Mesendoderm (in vitro differentiated cells): ENCODE data around the gene HAUS3.

Experiments
- DNase-seq: peaks from one replicate; pipeline ENCODE4 v3.0.0; 2013
- H2AK5ac ChIP-seq: 2 replicates; pipeline ENCODE4 v1.6.1; 2013; ENCODE audit warnings: low read length, inconsistent platforms
- H2BK120ac ChIP-seq: 2 replicates; pipeline ENCODE4 v1.6.1; 2013; ENCODE audit warnings: low read depth, mild to moderate bottlenecking, low read length, moderate library complexity, mixed read lengths
- H2BK15ac ChIP-seq: replicated peaks from 2 replicates; pipeline ENCODE4 v1.6.1; 2013; ENCODE audit warnings: low read depth, mild to moderate bottlenecking, moderate library complexity
- H2BK5ac ChIP-seq: 2 replicates; pipeline ENCODE4 v1.6.1; 2013; ENCODE audit warnings: low read length, inconsistent platforms
- H3K18ac ChIP-seq: 2 replicates; pipeline ENCODE4 v1.6.1; 2013; ENCODE audit warnings: mild to moderate bottlenecking, low read length, mixed read lengths
- H3K23ac ChIP-seq: one replicate; pipeline ENCODE4 v1.6.1; 2013; ENCODE audit warnings: low read length
- H3K27ac ChIP-seq: 2 replicates; pipeline ENCODE4 v1.5.1; 2013; ENCODE audit warnings: low read depth, mild to moderate bottlenecking, inconsistent platforms, low read length, moderate library complexity
- H3K27me3 ChIP-seq: 2 replicates; pipeline ENCODE4 v1.6.1; 2013; ENCODE audit warnings: low read length, control low read depth, mild to moderate bottlenecking, inconsistent platforms; ENCODE audit not compliant: insufficient read depth, poor library complexity
- H3K36me3 ChIP-seq: 2 replicates; pipeline ENCODE4 v1.6.1; 2013; ENCODE audit warnings: low read length, inconsistent platforms; ENCODE audit not compliant: control insufficient read depth, insufficient read depth
- H3K4ac ChIP-seq: one replicate; pipeline ENCODE4 v1.6.1; 2013; ENCODE audit warnings: low read depth, mild to moderate bottlenecking, low read length, moderate library complexity
- H3K4me1 ChIP-seq: 2 replicates; pipeline ENCODE4 v1.6.1; 2013; ENCODE audit warnings: low read depth, low read length, inconsistent platforms; ENCODE audit not compliant: control insufficient read depth
- H3K4me2 ChIP-seq: 2 replicates; pipeline ENCODE4 v1.6.1; 2013; ENCODE audit warnings: low read length
- H3K4me3 ChIP-seq: 2 replicates; pipeline ENCODE4 v1.5.1; 2013; ENCODE audit warnings: mild to moderate bottlenecking, low read length
- H3K56ac ChIP-seq: one replicate; pipeline ENCODE4 v1.6.1; 2013; ENCODE audit warnings: low read length
- H3K79me1 ChIP-seq: 2 replicates; pipeline ENCODE4 v1.6.1; 2013; ENCODE audit warnings: low read length, inconsistent platforms
- H3K79me2 ChIP-seq: 2 replicates; pipeline ENCODE4 v1.6.1; 2013; ENCODE audit warnings: mild to moderate bottlenecking, low read length; ENCODE audit not compliant: control insufficient read depth, insufficient read depth
- H3K9ac ChIP-seq: 2 replicates; pipeline ENCODE4 v1.6.1; 2013; ENCODE audit warnings: low read length, inconsistent platforms
- H4K5ac ChIP-seq: one replicate; pipeline ENCODE4 v1.6.1; 2013; ENCODE audit warnings: low read length
- H4K8ac ChIP-seq: one replicate; pipeline ENCODE4 v1.6.1; 2013; ENCODE audit warnings: low read depth, mild to moderate bottlenecking, control low read depth, low read length, moderate library complexity
- WGBS: extraction: QIAGEN DNeasy Blood & Tissue Kit; methylation state at CpG from one replicate; pipeline ENCODE4 v1.1.7; 2013; ENCODE audit warnings: low lambda C conversion rate, missing lambda C conversion rate; ENCODE audit not compliant: insufficient coverage; ENCODE audit errors: extremely low coverage; 5-methylcytosine and 5-hydroxymethylcytosine counted together

The HAUS3 gene

GRCh38 chr4:2288051-2288541 lies 46.2 kb upstream of the HAUS3 start:
- Histone ChIP-seq H2BK15ac (no peak overlapping the region), H3K18ac (no peak overlapping the region), H3K27me3 (no peaks in the 10 kb centered on the region), H3K4ac (no peak overlapping the region), H3K23ac (no peak overlapping the region), H2AK5ac (no peak overlapping the region), H3K4me3 (no peak overlapping the region), H2BK5ac (no peak overlapping the region), H3K79me1 (no peaks in the 10 kb centered on the region), H3K9ac (no peak overlapping the region), H4K8ac (no peak overlapping the region), H3K4me2 (no peak overlapping the region), H2BK120ac (no peak overlapping the region), H3K56ac (no peak overlapping the region), H4K5ac (no peak overlapping the region), H3K27ac (no peak overlapping the region), H3K36me3 (no peaks in the 10 kb centered on the region), H3K79me2 (no peaks in the 10 kb centered on the region), H3K4me1 (no peaks in the 10 kb centered on the region)
- no CpG with 5 or more reads among the region's 10 CpGs for WGBS
- DNase-seq = no peak

GRCh38 chr4:2287594-2287915 lies 45.6 kb upstream of the HAUS3 start:
- Histone ChIP-seq H3K9ac (no peak overlapping the region), H3K4me1 (no peaks in the 10 kb centered on the region), H3K79me2 (no peaks in the 10 kb centered on the region), H2BK15ac (no peak overlapping the region), H3K4ac (no peak overlapping the region), H3K27ac (no peak overlapping the region), H3K36me3 (no peaks in the 10 kb centered on the region), H4K5ac (no peak overlapping the region), H4K8ac (no peak overlapping the region), H2BK120ac (no peak overlapping the region), H3K79me1 (no peaks in the 10 kb centered on the region), H2AK5ac (no peak overlapping the region), H3K18ac (no peak overlapping the region), H3K4me3 (no peak overlapping the region), H3K4me2 (no peak overlapping the region), H3K27me3 (no peaks in the 10 kb centered on the region), H3K23ac (no peak overlapping the region), H3K56ac (no peak overlapping the region), H2BK5ac (no peak overlapping the region)
- DNase-seq = no peak
- no CpG with 5 or more reads among the region's 9 CpGs for WGBS

- Histone ChIP-seq H4K8ac (no peak overlapping the region), H3K79me1 (no peaks in the 10 kb centered on the region), H3K23ac (no peak overlapping the region), H3K4me1 (no peaks in the 10 kb centered on the region), H3K9ac (no peak overlapping the region), H3K4ac (no peak overlapping the region), H3K27ac (no peak overlapping the region), H2AK5ac (no peak overlapping the region), H3K4me2 (no peak overlapping the region), H2BK120ac (no peak overlapping the region), H3K36me3 (no peaks in the 10 kb centered on the region), H3K27me3 (no peaks in the 10 kb centered on the region), H2BK5ac (no peak overlapping the region), H4K5ac (no peak overlapping the region), H3K18ac (no peak overlapping the region), H3K4me3 (no peak overlapping the region), H3K56ac (no peak overlapping the region), H2BK15ac (no peak overlapping the region), H3K79me2 (no peaks in the 10 kb centered on the region)
- no peak for DNase-seq
- WGBS = no CpG with 5 or more reads among the region's 19 CpGs
These were observed 45.1 kb upstream of the HAUS3 start for GRCh38 chr4:2286904-2287593.

GRCh38 chr4:2285613-2286381 lies 43.9 kb upstream of the HAUS3 start:
- H2BK5ac ChIP-seq = no peak overlapping the region
- H3K36me3 ChIP-seq = no peaks in the 10 kb centered on the region
- no peak overlapping the region for H4K8ac ChIP-seq
- no peak overlapping the region for H3K27ac ChIP-seq
- no peaks in the 10 kb centered on the region for H3K27me3 ChIP-seq
- no peak overlapping the region for H3K9ac ChIP-seq
- no peak overlapping the region for H2AK5ac ChIP-seq
- no peak overlapping the region for H4K5ac ChIP-seq
- H3K4me1 ChIP-seq = no peaks in the 10 kb centered on the region
- H2BK15ac ChIP-seq = no peak overlapping the region
- no peak for DNase-seq
- H3K79me1 ChIP-seq = no peaks in the 10 kb centered on the region
- H3K4me3 ChIP-seq = no peak overlapping the region
- WGBS = no CpG with 5 or more reads among the region's 27 CpGs
- no peak overlapping the region for H2BK120ac ChIP-seq
- H3K4me2 ChIP-seq = no peak overlapping the region
- H3K4ac ChIP-seq = no peak overlapping the region
- no peak overlapping the region for H3K18ac ChIP-seq
- H3K79me2 ChIP-seq = no peaks in the 10 kb centered on the region
- no peak overlapping the region for H3K23ac ChIP-seq
- no peak overlapping the region for H3K56ac ChIP-seq

GRCh38 chr4:2284934-2285612 lies 43.2 kb upstream of the HAUS3 start:
- no peaks in the 10 kb centered on the region for H3K27me3 ChIP-seq
- no peak overlapping the region for H4K8ac ChIP-seq
- H3K23ac ChIP-seq = no peak overlapping the region
- H3K36me3 ChIP-seq = no peaks in the 10 kb centered on the region
- H3K27ac ChIP-seq = no peak overlapping the region
- no peak overlapping the region for H2BK15ac ChIP-seq
- no peak overlapping the region for H2BK5ac ChIP-seq
- H3K4me1 ChIP-seq = no peaks in the 10 kb centered on the region
- H3K79me1 ChIP-seq = no peaks in the 10 kb centered on the region
- no peak overlapping the region for H4K5ac ChIP-seq
- no peak overlapping the region for H3K4ac ChIP-seq
- H2AK5ac ChIP-seq = no peak overlapping the region
- WGBS = no CpG with 5 or more reads among the region's 15 CpGs
- H3K18ac ChIP-seq = no peak overlapping the region
- no peaks in the 10 kb centered on the region for H3K79me2 ChIP-seq
- no peak overlapping the region for H3K9ac ChIP-seq
- no peak overlapping the region for H3K4me3 ChIP-seq
- H2BK120ac ChIP-seq = no peak overlapping the region
- H3K56ac ChIP-seq = no peak overlapping the region
- no peak for DNase-seq
- H3K4me2 ChIP-seq = no peak overlapping the region
